PC-9 (cell line): Measurements from ENCODE around the gene DISC1.

Source experiments
- EZH2 ChIP-seq: fragments of 200-600 bp; sonication (generic); IDR thresholded peaks from 2 replicates; pipeline ENCODE4 v1.8.0; 2017; ENCODE audit warnings: antibody characterized with exemption, low read depth
- TF ChIP-seq, protein P1 (sequence below): fragments of 200-600 bp; sonication (generic); conservative IDR thresholded peaks from 2 replicates; pipeline ENCODE4 v1.6.1; 2017; ENCODE audit warnings: mixed run types, antibody characterized with exemption, mild to moderate bottlenecking, moderate library complexity

DNA sequence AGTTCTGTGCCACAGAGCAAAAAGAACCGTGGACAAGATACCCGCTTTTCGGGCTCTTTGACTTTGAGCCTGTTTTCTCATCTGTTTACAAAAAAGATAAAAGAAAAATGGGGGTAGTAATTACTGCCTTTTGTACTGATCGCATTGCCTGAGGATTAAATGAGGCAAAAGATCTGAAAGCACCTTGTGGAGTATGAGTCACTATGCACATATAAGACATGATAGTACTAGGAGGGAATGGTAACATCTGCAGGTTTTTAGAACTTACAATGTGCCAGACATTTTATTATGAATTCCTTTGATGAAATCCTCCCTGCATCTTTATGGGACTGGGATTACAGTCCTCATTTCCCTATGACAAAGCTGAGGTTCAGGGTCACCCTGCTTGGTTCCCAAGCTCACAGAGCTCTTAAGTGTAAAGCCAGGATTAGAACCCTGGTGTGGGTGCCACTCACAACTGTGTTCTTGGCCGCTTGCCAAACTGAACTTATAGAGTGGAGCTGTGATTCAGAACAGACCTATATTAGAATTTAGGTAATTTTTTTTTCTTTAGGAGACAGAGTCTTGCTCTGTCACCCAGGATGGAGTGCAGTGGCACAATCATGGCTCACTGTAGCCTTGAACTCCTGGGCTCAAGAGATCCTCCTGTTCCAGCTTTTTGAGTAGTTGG is 1.8 kb downstream of the DISC1 start:
- TF ChIP-seq, protein P1, sequence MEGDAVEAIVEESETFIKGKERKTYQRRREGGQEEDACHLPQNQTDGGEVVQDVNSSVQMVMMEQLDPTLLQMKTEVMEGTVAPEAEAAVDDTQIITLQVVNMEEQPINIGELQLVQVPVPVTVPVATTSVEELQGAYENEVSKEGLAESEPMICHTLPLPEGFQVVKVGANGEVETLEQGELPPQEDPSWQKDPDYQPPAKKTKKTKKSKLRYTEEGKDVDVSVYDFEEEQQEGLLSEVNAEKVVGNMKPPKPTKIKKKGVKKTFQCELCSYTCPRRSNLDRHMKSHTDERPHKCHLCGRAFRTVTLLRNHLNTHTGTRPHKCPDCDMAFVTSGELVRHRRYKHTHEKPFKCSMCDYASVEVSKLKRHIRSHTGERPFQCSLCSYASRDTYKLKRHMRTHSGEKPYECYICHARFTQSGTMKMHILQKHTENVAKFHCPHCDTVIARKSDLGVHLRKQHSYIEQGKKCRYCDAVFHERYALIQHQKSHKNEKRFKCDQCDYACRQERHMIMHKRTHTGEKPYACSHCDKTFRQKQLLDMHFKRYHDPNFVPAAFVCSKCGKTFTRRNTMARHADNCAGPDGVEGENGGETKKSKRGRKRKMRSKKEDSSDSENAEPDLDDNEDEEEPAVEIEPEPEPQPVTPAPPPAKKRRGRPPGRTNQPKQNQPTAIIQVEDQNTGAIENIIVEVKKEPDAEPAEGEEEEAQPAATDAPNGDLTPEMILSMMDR = no peak
- no peak for TF ChIP-seq EZH2
